Measurements from ENCODE around the gene TMEM132D.

The TMEM132D gene

DNA sequence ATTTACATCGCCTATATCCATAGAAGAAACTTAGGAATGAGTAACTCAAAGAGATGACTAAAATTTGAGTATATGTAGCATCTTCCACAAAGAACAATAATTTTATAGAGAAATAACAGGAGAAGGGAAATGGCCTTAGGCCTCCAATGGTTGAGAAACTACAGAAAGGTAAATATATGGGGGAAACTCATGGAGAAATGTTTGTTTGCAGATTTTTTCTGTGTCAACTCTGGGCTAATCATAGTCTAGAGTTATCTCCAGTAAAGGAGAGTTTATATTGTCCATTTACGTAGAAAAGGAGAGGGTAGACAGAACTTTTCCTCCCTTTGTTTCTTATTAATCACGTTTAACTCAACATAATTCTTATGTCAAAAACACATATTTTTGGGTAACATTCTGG is 806.4 kb downstream of the TMEM132D start:
- DNase-seq (ENCODE audit: low spot score): no peak

DNA sequence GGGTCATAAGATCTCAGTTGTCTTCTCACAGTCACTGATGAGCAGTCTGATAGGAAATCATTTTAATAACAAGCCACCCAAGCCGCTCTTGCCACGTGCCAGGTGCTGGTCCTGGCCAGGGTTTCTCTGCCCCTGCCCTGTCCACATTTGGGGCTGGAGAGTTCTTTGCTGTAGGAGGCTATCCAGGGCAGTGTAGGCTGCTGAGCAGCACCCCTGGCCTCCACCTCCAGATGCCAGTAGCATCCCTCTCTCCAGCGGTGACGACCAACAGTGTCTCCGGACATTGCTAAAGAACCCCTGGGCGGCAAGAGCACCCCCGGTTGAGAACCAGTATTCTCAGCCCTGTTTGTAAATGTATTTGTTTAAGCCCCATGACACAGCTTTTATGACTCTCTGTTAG is 806.9 kb downstream of the TMEM132D start:
- DNase-seq (ENCODE audit: low spot score): no peak

DNA sequence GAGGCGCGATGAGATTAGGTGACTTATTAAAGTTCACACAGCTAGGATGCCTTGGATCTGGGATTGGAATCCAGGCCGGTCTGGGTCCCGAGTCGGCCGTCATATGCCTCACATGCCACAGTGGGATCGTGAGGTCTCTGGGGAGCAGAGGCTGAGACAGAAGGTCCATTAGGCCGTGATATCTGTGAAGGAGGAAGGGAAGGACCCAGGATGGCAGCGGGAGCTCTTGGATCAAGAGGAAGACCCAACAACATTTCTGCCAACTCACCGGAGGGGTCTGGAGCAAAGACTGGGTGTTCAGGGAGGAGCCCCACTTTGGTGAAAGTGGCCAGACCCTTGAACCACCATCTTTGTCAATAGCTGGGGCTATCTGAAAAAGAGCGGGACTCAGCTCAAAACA is 807.6 kb downstream of the TMEM132D start:
- no peak for DNase-seq (ENCODE audit: low spot score)

DNA sequence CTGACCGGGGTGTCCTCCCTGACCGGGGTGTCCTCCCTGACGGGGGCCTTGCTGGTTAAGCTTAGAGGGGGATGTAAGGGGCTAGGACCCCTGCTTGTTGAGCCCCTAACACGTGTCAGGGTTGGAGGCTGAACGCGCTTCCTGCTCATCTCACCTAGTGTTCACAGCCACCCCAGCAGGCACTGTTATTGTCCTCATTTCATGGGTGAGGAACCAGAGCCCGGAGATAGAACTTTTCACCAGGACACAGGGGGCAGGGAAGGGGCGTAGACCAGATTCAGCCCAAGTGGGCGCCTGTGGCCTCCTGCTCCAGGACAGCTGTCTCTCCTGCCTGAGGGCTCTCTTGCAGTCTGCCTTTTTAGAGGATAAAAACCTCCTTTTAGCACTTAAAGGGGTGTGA is 814.2 kb downstream of the TMEM132D start:
- no peak for DNase-seq (ENCODE audit: low spot score)

DNA sequence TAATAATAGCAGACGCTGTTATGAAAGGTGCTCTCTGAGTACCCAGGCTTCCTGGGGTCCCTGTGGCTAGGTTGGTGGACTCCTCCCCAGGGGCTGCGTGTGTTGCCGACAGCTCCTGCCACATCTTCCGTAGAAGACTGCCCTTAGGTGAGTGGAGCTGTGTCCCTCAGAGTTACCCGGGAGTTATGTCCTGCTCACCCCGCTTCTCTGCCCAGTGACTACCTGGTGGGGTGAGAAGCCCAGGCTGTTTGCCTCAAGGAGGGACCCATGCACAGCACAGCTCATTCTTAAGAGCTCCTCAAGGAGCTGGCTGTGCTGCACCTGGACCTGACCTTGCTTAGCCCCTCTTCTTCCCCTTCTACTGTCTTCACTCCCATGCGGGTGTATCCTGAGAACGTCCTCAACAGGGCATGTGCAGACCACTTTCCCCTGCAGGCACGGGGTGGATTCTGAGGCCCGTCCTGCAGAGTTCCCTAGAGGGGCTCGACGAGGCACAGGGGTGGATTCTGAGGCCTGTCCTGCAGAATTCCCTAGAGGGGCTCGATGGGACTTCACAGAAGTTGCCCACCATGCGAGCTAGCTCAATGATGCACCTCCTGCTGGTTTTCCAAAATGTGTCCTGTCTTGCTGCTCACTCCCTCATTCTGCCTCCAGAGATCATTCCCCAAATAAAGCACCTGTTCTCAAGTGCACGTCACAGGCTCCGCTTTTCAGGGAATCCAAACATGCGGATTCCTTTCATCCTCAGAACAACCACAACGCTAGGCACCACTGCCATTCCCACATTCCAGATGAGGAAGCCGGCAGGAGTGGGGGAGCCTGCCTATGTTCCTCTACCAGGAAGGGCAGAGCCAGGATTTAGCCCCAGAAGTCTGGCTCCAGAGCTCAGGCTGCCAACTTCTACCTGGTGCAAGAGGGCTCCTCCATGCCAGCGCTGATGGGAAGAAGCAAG is 818.7 kb downstream of the TMEM132D start:
- no peak for DNase-seq (ENCODE audit: low spot score)

DNA sequence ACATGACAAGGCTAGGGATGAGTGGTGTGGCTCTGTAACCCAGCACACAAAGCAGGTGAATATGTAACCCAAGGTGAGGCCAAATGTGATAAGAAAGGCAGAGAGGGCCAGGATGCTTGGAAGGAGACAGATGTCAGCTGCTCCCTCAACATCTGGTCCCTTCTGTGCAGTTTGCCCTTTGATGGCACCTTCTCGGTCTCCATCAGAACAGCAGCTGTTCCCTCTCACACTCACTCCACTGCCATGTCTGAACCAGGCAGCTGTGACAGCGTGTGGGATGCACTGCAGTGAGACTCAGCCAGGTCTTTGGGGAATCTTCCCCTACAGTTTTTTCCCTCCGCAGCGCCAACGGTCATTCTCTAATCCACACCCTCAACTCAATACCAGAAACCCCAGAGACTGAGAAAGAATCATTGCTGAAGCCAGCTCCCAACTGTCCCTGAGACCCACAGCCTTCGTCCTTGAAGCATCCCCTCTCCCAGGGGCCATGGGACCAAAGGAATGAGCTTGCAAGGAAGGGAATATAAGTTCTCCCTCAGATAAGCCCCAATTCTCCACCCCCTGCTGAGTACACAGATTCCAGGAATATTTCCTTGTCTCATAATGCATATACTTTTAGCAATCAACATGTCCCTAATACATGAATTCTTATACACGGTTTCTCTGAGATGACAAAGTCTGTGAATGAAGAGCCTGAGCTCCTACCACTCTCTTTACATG is 820.5 kb downstream of the TMEM132D start:
- DNase-seq (ENCODE audit: low spot score): no peak

DNA sequence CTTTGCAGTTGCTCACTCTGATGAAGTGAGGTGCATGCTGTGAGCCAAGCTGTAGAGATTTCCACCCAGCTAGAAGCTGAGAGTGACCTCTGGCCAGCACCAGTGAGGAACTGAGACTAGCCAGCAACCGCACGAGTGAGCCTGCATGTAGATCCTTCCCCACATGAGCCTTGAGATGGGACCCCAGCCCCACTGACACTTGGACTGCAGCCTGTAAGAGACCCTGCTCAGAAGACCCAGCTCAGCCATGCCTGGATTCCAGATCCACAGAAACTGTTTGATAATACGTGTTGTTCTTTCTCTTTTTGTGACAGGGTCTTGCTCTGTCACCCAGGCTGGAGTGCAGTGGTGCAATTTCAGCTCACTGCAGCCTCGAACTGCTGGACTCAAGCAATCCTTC is 821.4 kb downstream of the TMEM132D start:
- no peak for DNase-seq (ENCODE audit: low spot score)

DNA sequence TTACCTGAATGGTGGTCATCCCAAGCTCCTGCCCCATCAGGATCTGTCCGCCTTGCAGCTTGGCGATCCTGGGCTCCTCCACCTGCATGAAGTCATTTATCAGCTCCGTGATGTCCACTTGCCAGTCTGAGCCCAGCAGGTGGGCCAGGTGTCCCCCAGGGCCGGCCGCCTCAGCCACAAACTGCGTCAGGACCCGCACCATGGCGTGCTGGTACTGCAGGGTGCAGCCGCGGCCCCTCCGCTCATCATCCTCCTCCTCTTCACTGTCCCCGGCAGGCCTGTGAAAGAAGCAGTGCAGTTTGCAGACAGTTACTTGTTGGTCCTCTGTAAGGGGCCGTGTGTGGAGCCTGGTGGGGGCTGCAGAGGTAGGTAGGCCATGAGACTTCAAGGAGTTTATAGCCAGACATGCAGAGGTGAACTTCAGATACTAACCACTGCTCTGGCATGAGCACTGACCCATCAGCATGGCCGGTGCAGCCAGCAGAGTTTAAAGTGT is 822.0 kb downstream of the TMEM132D start:
- DNase-seq (ENCODE audit: low spot score): no peak

DNA sequence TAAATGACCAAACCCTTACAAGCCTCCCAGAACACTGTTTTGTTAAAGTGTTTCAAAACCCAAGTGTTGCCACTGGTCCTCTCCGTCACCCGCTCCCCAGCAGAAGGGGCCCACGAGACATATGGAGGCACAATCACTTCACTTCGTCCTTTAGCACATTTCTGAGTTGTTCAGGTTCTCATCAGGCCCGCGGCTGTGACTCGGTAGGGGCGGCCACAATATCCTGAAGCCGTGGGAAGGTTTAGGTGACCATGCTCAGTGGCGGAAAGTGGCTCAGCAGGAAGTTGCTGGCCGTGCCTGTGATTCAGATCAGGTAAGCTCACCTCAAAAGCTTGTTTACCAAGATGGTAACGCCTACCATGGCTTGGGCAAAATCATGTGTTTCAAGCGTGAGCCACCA is 823.0 kb downstream of the TMEM132D start:
- no peak for DNase-seq (ENCODE audit: low spot score)

DNA sequence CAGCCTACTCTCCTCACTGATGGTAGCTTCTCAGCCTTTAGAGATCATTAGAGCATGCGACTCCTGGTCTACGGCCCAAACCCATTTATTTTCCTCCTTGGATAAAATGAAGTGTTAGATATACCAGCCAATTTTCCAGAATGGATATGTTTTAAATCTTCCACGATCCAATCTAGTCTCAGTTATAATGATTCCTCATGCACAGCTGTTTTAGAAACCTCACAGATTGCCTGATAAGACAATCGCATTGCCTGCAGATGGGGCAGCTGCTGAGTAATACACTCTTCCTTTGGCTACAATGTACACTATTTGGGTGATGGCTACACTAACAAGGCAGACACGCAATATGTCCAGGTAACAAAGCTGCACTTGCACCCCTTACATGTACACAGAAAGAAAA is 823.4 kb downstream of the TMEM132D start:
- no peak for DNase-seq (ENCODE audit: low spot score)

DNA sequence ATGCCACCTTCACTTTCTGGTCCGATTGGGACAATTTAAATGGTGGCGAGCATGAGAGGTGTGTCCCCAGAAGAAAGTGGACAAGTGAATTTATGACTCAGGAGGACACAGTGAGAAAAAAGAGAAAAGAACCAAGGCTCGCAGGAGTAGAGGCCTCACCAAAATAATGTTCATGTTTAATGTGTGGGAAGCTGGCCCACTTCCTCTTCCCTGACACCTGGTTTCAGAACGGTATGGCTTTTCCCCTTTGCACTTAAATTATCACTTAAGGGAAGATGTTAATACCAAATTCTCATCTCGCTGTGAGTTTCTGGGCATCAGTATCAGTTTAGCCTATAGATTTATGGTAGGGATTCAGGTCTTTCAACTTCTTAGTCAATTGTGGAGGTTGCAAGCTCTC is 824.1 kb downstream of the TMEM132D start:
- no peak for DNase-seq (ENCODE audit: low spot score)

DNA sequence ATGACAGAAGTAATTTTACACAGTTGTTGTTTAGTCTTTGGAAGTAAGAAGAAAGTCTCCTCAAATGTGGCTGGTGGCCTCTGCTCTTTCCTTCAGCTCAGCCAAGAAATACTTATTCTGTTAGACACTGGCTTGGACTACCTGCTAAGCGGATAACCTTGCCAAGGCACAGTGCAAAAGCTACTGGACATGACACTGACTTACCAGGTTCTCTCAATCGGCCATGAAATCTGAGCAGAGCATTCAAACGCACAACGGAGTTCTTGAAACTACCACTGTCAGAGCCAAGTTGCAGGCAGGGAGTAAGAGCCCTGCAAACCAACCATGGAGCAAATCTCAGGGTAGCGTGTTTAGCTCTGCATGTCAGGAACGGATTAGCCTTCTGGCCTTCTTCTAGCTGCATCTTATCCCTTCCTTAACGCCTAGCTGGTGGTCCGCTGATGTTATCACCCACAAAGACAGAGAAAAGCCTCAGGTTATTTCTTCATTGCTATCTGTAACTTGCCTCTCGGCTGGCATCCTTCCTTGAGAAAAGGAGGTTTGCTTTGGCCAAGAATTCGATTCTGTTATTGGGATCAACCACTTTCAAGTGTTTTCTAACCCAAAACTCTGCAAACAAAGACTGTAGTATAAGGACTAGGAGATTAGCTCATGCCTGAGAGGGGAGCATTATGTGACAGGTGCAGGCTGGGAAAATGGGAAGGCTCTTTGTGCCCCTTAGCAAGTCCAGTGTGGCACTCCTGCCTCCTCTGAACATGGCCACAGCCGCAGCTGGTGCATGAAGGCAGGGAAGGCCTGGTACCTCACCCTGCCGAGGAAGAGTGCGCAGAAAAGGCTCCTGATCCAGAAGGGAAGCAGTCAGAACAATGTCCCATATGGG is 827.1 kb downstream of the TMEM132D start:
- no peak for DNase-seq (ENCODE audit: low spot score)

DNA sequence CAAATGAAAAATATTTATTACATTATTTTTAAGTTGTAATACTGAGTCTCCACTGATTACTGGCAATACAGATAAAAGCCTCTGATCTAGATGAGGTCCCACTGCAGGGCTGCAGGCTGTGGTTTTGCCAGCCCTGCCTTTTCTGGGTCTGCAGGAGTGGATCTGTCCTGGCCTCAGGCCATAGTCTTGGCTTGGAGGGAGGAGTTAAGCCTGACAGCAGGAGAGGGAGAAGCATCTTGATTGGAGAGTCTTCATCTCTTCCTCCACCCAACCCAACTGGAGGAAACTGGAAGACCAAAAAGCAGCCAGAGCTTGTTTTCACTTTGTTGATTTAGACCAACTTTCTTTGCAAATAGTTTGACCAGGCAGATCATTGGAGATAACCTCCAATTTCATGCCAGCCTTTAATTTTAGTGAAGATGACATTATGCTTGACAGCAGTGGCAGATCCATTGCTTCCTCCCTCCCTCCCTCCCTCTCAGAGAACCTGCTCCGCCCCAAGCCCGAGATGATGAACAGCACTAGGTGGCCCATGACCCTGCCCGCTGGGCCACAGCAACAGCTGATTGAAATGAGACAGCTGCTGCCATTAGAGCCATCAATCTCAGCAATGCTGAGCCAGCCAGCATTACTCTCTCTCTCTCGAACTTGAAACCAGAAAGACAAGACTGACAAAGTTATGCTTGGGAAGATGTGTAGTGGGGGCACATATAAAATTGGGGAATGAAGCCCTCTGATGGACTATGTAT is 828.2 kb downstream of the TMEM132D start:
- no peak for DNase-seq (ENCODE audit: low spot score)

DNA sequence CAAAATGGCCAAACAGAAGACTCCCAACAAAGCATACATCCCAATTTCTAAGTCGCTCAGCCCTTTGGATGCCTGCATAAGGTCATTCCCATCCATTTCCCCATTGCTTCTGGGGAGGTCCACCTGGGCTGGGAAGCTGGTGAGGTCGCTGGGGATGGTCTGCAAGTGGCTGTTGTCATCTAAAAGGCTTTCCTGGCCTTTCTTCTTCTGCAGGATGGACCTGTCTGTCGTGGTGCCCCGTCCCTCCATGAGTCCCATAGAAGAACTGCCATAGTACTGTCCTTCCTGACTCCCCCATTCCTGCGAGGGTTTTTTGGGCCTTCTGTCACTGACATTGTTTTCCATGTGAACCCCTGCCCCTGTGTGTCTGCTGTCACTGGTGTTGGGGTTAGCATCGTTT is 829.4 kb downstream of the TMEM132D start:
- no peak for DNase-seq (ENCODE audit: low spot score)

DNA sequence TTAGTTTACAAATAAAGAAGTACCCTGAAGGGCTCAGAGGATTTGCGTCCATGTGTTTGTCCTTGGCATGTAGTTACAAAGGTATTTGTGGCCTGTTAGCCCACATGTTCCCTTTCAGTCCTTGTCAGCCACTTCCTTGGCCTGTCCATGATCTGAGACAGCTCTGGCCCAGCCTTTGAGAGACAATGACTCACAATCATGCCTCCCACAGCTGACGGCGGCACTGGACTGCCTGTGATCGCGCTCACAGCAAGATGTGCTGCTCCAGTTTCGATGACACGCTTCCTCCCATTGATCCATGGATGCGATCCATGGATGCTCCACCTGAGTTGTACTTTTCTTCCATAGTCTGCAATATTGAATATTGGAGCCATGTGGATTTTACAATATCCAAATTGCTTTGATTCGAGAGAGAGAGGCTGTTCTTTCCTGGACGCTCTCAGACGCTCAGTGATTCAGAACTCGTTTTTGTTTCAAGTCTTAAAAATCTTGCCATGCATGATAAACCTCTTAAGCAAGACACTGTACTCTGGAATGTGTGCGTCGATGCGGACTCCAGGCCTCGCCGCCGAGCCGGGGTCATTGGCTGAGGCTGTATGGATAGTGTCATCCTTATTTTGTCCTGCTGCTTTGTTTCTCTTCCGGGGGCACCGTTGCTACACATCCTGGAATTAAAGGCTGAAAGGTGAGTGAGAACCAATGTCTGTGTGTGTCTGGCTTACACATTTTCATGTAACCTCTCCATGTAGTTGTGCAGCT is 830.5 kb downstream of the TMEM132D start:
- no peak for DNase-seq (ENCODE audit: low spot score)

DNA sequence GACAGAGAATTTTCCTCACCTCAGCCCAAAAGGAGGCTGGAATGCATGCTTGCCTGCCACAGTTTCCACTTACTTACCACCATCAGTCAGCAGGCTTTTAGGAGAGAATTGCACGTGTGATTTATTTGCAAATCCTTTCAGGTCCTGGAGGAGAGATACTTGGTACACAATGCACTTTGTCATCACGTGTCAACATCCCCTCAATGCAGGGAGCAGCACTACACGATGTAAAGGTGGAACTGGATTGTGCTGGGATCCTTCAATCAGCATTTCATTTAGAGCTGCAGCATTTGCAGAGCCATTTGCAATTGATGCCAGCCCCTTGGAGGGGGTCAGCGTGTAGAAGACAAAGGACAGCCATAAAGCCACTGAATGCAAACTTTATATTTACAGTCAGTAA is 832.5 kb downstream of the TMEM132D start:
- no peak for DNase-seq (ENCODE audit: low spot score)

DNA sequence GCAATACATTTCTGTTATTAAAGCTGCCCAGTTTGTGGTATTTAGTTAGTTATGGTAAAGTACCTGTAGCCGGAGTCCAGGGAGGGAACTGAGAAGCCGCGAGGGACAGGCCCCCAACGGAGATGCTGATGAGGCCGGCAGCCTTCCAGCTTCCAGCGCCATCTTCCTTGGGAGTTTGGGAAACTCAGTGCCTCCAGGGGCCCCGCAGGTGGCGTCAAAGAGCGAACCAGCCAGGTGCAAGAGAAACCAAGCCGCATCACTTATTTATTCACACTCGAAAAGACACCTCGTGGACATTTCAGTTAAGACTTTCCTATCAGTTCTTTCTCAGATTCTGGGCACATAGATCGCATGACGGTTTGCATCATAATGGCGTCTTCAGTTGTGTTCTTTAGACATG is 833.9 kb downstream of the TMEM132D start:
- no peak for DNase-seq (ENCODE audit: low spot score)

DNA sequence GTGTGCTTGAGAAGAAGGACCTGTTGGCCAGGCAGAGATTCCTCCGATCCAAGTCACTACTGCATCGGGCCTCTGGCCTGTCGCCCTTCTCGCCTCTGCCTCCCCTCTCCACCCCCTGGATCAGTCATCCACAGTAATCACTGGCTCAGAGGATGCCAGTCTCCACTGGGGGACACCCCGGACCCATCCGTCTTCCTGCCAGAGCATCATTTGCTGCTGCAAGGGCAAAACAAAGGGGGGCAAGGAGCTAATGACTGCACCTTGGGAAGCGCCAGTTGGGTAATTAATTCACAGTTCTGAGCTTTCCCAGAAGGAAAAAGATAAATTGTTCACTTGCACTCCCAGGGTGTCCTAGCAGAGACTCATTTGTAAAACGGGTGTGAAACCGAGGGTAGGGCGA is 835.1 kb downstream of the TMEM132D start:
- DNase-seq (ENCODE audit: low spot score): no peak

DNA sequence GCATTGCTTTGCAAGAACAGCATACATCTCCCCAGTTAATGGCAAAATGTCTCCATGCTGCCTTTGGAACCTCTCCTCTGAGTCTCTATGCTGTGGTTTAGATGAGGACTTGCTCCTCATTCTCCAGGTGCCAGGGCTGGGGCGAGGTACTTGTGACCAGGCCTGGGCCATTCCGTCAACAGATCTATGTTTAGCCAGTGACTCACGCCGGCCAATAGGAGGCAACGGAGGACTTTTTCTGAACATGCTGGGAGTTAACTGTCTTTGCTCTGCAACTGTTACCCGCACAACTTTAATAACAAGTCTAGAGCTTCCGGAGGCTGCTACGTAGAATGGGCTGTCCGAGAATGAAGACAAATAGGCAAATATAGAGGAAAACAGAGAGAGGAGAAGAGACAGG is 836.3 kb downstream of the TMEM132D start:
- DNase-seq (ENCODE audit: low spot score): no peak

DNA sequence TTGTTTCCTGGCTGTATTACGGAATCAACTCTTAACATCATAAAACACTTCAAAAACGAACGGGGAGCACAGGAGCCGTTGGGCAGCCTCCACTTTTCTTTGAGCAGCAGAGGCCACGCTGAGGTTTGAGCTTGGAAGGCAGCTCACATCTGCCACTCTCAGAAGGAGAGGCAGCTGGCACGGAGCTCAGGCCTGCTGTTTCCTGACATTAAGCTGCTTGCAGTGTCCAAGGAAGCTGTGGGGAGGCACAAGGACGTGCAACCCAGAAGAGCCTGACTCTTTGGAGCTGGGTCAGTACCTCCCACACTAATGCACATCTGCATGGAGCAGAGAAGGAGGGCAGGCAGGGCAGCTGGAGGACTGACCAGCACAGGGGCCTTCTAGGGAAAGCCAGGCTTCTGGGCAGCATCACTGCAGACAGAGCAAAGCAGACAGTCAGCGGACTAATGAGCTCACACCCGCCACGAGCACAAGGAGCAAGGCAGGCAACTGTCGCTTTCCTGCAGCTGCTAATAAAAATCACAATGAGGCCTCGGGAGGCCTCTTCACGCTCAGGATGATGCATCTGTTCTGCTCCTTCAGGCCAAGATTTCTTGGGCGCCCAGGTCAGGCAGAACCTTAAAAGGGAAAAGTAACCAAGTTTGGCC is 839.5 kb downstream of the TMEM132D start:
- DNase-seq (ENCODE audit: low spot score): no peak
